CD4-positive, alpha-beta T cell treated with Interleukin-12 subunit alpha and Interleukin-12 subunit beta, for 1 hour (primary cell): Measurements from ENCODE around the gene RCBTB2.
"Not testable (repeated sequence)": the region's sequence is repeated elsewhere in the genome, so short reads cannot be mapped to it uniquely, and the experiment has no call there.

ENCODE experiments used
- DNase-seq: peaks from one replicate; pipeline ENCODE4 v3.0.0-alpha.2; 2020

RCBTB2 gene

GRCh38 chr13:48492096-48492440, 40.8 kb downstream of the RCBTB2 start:
- DNase-seq, result peak; percentile 16

- no peak for DNase-seq
Observed at GRCh38 chr13:48491423-48492095, 41.3 kb downstream of the RCBTB2 start.

GRCh38 chr13:48490241-48490640, 42.6 kb downstream of the RCBTB2 start:
- DNase-seq, result no peak

- DNase-seq, result no peak
Observed at GRCh38 chr13:48489666-48490065, 43.2 kb downstream of the RCBTB2 start.

GRCh38 chr13:48488995-48489394, 43.9 kb downstream of the RCBTB2 start:
- no peak for DNase-seq

- DNase-seq, result no peak
Observed at GRCh38 chr13:48487968-48488367, 44.9 kb downstream of the RCBTB2 start.

GRCh38 chr13:48486836-48487235, 46.0 kb downstream of the RCBTB2 start:
- no peak for DNase-seq

- no peak for DNase-seq
Observed at GRCh38 chr13:48486362-48486761, 46.5 kb downstream of the RCBTB2 start.

GRCh38 chr13:48485432-48485831, 47.4 kb downstream of the RCBTB2 start:
- no peak for DNase-seq

GRCh38 chr13:48483575-48483974, 49.3 kb downstream of the RCBTB2 start:
- DNase-seq, result no peak

- no peak for DNase-seq
Observed at GRCh38 chr13:48478391-48478790, 54.5 kb downstream of the RCBTB2 start.

- no peak for DNase-seq
Observed at GRCh38 chr13:48477191-48477855, 55.6 kb downstream of the RCBTB2 start.

- no peak for DNase-seq
Observed at GRCh38 chr13:48476686-48477085, 56.2 kb downstream of the RCBTB2 start.

GRCh38 chr13:48476215-48476614, 56.7 kb downstream of the RCBTB2 start:
- DNase-seq, result no peak

GRCh38 chr13:48475230-48475629, 57.6 kb downstream of the RCBTB2 start:
- DNase-seq, result no peak

GRCh38 chr13:48457578-48458242, 75.2 kb downstream of the RCBTB2 start:
- no peak for DNase-seq

- DNase-seq, result no peak
Observed at GRCh38 chr13:48456546-48456945, 76.3 kb downstream of the RCBTB2 start.

GRCh38 chr13:48451196-48451595, 81.7 kb downstream of the RCBTB2 start:
- not testable (repeated sequence) for DNase-seq

- DNase-seq, result no peak
Observed at GRCh38 chr13:48449656-48450055, 83.2 kb downstream of the RCBTB2 start.

- DNase-seq, result no peak
Observed at GRCh38 chr13:48448959-48449614, 83.8 kb downstream of the RCBTB2 start.

- DNase-seq, result no peak
Observed at GRCh38 chr13:48448285-48448958, 84.5 kb downstream of the RCBTB2 start.

- no peak for DNase-seq
Observed at GRCh38 chr13:48446464-48446863, 86.4 kb downstream of the RCBTB2 start.
